OCI-LY1 (cell line): ENCODE measurements around the gene TJP3.

ENCODE experiments used
- EZH2 ChIP-seq: fragments of 200-600 bp; sonication (generic), shearing (Covaris generic); IDR thresholded peaks from 2 replicates; pipeline ENCODE4 v1.8.0; 2017; ENCODE audit warnings: borderline replicate concordance, mixed run types, mild to moderate bottlenecking, antibody characterized with exemption, low read length, moderate library complexity, mixed read lengths
- TF ChIP-seq, protein P1 (sequence below): fragments of 200-600 bp; sonication (generic), shearing (Covaris generic); IDR thresholded peaks from 2 replicates; pipeline ENCODE4 v1.5.1; 2017; ENCODE audit warnings: mild to moderate bottlenecking, antibody characterized with exemption, low read length, moderate library complexity, mixed read lengths

DNA sequence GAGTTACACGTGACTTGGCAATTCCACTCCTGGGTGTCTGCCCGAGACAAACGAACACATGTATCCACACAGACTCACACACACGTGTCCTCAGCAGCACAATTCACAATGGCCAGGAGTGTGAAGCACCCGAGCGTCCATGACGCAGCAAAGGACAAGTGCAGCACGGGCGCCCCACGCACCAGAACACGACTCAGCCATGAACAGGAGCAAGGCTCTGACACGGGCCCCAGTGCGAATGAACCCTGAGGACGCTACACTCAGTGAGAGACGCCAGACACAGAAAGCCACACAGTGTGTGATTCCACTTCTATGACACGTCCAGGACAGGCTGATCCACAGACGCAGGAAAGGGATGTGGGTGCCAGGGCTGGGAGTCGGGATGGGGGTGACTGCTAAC is 44.3 kb upstream of the TJP3 start:
- TF ChIP-seq, protein P1, sequence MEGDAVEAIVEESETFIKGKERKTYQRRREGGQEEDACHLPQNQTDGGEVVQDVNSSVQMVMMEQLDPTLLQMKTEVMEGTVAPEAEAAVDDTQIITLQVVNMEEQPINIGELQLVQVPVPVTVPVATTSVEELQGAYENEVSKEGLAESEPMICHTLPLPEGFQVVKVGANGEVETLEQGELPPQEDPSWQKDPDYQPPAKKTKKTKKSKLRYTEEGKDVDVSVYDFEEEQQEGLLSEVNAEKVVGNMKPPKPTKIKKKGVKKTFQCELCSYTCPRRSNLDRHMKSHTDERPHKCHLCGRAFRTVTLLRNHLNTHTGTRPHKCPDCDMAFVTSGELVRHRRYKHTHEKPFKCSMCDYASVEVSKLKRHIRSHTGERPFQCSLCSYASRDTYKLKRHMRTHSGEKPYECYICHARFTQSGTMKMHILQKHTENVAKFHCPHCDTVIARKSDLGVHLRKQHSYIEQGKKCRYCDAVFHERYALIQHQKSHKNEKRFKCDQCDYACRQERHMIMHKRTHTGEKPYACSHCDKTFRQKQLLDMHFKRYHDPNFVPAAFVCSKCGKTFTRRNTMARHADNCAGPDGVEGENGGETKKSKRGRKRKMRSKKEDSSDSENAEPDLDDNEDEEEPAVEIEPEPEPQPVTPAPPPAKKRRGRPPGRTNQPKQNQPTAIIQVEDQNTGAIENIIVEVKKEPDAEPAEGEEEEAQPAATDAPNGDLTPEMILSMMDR = no peak
- no peak for TF ChIP-seq EZH2
